ENCODE data around the gene DTNB.

Gene DTNB

GRCh38 chr2:25361261-25362048 is 311.9 kb downstream of the DTNB start:
- no peak for DNase-seq

- DNase-seq = no peak
Measured at GRCh38 chr2:25358836-25359235, 314.5 kb downstream of the DTNB start.

GRCh38 chr2:25358249-25358815 is 315.0 kb downstream of the DTNB start:
- no peak for DNase-seq

GRCh38 chr2:25356088-25356487 is 317.3 kb downstream of the DTNB start:
- DNase-seq = no peak

- DNase-seq = no peak
Measured at GRCh38 chr2:25355270-25355669, 318.1 kb downstream of the DTNB start.

- no peak for DNase-seq
Measured at GRCh38 chr2:25354116-25354515, 319.3 kb downstream of the DTNB start.

- peak in 1 of 2 experiments; percentile 45 for DNase-seq
Measured at GRCh38 chr2:25349397-25349796, 324.0 kb downstream of the DTNB start.

- no peak for DNase-seq
Measured at GRCh38 chr2:25347846-25348245, 325.5 kb downstream of the DTNB start.

- peak in 1 of 2 experiments; percentile 31 for DNase-seq
Measured at GRCh38 chr2:25347205-25347815, 326.1 kb downstream of the DTNB start.

- DNase-seq = no peak
Measured at GRCh38 chr2:25343187-25343825, 330.1 kb downstream of the DTNB start.

- peak; percentile 59 to 78 for DNase-seq
Measured at GRCh38 chr2:25342372-25343186, 330.8 kb downstream of the DTNB start.

GRCh38 chr2:25341753-25342371 is 331.5 kb downstream of the DTNB start, which contains the start of gene DNMT3A:
DNMT3A (minus strand) TSS chr2:25341925; CDS start chr2:25313984, 27,941 bp downstream.
- DNase-seq = peak in 1 of 2 experiments; percentile 46

- DNase-seq = no peak
Measured at GRCh38 chr2:25341011-25341727, 332.2 kb downstream of the DTNB start.

GRCh38 chr2:25340181-25340921 is 333.0 kb downstream of the DTNB start:
- no peak for DNase-seq

- no peak for DNase-seq
Measured at GRCh38 chr2:25339791-25340180, 333.6 kb downstream of the DTNB start.

GRCh38 chr2:25339211-25339674 is 334.1 kb downstream of the DTNB start:
- DNase-seq = no peak

- no peak for DNase-seq
Measured at GRCh38 chr2:25338401-25338800, 335.0 kb downstream of the DTNB start.

GRCh38 chr2:25337891-25338290 is 335.5 kb downstream of the DTNB start:
- no peak for DNase-seq

- DNase-seq = no peak
Measured at GRCh38 chr2:25337276-25337675, 336.1 kb downstream of the DTNB start.

- DNase-seq = no peak
Measured at GRCh38 chr2:25336383-25336841, 337.0 kb downstream of the DTNB start.
